HG03565 (cell line): ENCODE results near the gene MTFP1.
"Not testable (repeated sequence)": the region's sequence is repeated elsewhere in the genome, so short reads cannot be mapped to it uniquely, and the experiment has no call there.

Source experiments
- ATAC-seq: cut with Tn5 transposase; IDR thresholded peaks from one replicate; pipeline ENCODE4 v1.9.1; 2021; ENCODE audit warnings: mild to moderate bottlenecking, moderate library complexity; ENCODE audit not compliant: unreplicated experiment

Gene MTFP1

DNA sequence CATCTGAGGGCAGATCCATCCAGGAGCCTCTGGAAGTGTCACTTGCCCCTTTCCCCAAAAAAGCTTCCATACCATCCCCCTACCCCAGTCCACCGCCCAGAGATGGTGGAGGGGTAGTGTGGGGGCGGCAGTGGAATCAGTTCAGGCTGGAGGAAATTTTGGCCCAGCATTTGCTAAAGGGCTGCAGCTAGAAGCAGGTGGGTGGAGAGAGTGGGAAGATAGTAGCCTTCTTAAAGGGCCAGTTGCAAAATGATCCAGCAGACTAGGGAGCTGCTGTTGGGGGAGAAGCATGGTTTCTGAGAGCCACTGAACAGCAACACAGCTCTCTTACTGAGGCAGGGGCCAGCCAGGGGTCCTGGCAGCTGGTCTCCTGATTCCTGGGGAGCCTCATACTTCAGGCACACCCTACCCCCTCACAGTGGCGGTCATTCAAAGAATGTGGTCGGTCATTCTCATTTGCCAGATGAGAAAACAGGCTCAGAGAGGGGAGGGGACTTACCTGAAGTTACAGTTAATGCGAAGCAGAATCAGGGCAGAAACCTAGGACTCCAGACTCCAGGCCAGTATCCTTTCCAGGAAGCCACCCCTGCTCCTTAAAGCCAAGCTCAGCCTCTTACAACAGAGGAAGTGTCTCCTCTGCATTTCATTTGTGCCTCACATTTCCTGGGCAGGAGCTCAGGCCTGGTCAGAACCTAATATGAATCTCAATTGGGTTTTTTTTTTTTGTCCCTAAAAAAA, 23.4 kb upstream of the MTFP1 start:
- ATAC-seq = no peak

DNA sequence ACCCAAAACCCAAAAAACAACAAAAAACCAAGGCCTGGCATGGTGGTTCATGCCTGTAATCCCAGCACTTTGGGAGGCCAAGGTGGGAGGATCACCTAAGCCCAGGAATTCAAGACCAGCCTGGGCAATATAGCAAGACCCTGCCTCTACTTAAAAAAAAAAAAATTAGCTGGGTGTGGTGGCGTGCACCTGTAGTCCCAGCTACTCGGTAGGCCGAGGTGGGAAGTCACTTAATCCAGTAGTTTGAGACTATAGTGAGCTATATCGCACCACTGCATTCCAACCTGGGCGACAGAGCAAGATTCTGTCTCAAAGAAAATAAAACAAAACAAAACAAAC, 22.8 kb upstream of the MTFP1 start:
- ATAC-seq = not testable (repeated sequence)

DNA sequence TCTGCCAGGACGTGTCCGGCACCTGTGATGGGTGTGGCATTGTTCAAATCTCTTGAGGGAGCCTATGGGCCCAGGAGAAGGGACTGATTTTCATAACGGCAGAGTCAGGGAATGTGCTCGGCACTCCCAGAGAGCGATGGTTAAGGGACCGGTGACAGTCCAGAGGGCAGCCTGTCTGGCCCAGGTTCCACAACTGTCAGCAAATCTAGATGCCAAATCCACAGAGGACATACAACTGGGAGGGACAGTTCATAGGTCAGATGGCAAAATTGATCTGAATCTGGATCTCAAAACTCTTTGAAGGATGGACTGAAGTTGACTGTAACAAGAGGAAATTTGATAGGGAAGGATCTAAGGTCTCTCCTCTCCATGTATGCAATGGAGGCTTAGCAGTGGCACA, 21.3 kb upstream of the MTFP1 start:
- ATAC-seq = no peak

DNA sequence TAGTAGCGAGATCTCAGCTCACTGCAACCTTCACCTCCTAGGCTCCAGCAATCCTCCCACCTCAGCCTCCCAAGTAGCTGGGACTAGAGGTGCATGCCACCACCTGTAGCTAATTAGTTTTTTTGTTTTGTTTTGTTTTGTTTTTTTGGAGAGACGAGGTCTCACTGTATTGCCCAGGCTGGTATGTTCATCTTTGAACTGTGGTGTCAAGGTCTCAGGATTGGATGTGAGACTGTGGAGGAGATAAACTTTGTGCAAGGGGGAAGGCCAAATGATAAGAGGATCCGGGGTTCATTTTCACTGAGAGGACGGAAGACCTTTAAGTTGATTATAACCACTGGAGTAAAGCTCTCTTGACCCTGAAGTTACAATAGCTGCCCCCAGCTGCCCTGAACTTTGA, 19.8 kb upstream of the MTFP1 start:
- no peak for ATAC-seq

DNA sequence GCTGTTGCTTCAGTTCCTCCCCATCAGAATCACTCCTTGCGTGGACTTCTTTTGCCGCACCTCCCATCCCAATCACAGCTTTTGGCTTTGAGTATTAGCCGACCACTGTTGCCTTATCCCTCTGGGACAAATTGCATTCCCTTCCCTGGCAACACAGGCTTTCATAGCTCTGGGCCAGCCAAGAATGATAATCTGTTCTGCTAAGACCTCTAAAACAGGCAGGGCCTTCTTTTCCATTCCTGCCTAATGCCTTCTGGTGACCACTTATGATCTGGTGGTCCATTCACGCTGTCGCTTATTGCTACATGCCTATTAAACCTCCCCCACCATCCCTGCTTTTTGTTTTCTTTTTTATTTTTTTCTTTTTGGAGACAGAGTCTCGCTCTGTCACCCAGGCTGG, 19.2 kb upstream of the MTFP1 start:
- ATAC-seq = no peak

DNA sequence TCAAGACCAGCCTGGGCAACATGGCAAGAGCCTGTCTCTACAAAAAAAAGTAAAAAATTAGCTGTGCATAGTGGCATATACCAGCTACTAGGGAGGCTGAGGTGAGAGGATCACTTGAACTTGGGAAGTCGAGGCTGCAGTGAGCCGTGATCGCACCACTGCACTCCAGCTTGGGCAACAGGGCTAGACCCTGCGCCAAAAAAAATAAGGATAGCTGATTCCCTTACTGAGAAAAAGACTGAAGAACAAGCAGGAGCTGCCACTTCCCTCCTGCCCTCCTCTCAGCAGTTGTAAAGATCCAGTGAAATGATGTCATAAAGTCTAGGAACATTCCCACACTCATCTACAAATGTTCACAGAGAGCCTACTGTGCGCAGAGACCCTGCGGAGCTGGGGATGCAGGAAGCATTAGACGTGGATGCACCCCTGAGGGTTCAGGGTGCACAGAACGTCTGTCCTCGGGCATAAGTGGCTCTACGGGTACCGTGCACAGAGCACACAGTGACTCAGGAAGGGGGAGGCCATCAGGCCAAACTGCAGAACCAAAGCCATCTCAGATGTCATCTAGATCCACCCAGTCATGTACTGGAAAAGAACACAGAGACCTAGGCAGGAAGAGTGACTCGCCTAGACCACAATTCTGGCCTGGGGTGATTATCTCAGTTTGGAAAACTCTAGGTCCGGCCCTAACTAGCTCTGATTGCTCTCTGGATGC, 17.0 kb upstream of the MTFP1 start:
- no peak for ATAC-seq

DNA sequence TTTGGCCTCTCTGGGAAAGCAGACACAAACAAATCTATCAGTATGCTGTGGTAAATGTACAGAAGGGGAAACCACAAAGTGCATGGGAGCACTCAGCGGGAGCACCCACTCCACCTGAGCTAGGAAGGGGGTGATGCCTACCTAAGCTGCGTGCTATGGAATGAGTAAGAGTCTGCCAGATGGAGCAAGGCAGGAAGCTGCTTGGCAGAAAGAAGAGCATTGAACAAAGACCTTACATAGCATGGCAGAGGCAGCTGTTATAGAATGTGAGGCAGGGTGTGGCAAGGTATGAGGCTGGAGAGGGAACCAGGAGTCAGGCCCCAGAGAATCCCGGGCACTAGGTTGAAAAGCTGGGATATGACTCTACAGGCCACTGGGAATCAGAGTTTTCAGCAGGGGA, 13.8 kb upstream of the MTFP1 start:
- no peak for ATAC-seq

DNA sequence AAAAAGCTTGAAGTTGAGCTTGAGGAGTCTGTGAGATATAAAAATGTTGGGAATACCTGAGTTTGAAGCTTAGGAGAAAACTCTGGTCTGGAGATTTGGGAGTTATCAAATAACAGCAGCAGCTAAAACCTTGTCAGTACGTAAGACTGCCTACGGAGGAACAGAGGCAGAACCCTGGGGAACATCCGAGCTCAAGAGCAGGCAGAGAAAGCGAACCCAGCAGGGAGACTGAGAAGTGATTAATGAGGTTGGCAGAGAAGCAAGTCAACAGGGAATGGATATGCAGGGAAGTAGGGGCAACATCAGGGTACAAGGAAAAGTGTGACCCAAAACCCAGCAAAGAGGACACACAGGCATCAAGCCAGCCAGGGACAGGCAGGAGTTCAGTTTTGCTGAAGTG, 12.6 kb upstream of the MTFP1 start:
- ATAC-seq = no peak

DNA sequence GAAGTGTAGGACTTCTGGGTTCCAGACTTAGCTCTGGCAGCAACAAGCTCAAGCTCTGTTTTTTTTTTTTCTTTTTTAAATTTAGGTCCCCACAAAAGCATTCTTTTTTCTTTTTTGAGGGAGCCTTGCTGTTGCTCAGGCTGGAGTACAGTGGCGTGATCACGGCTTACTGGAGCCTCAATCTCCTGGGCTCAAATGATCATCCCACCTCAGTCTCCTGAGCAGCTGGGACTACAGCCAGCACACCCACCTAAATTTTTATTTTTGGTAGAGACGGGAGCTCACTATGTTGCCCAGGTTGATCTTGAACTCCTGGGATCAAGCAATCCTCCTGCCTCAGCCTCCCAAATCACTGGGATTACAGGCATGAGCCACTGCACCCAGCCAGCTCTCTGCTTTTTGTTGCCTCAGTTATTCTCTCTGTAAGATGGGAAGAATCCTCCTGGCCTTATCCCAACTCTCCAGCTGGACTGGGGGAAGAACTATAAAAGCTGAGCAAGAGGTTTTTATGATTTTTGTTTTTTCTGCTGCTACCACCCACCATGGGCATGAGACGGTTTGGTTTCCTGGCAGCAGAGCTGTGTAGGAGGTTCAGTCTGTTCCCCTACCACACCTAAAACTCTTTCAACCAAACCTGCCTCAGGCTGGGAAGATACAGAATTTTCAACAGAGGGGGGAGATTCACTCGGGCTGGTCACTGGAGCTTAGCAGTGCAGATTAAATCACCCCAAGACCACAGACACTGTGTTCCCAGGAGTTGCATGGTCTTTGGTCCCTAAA, 11.6 kb upstream of the MTFP1 start:
- no peak for ATAC-seq

DNA sequence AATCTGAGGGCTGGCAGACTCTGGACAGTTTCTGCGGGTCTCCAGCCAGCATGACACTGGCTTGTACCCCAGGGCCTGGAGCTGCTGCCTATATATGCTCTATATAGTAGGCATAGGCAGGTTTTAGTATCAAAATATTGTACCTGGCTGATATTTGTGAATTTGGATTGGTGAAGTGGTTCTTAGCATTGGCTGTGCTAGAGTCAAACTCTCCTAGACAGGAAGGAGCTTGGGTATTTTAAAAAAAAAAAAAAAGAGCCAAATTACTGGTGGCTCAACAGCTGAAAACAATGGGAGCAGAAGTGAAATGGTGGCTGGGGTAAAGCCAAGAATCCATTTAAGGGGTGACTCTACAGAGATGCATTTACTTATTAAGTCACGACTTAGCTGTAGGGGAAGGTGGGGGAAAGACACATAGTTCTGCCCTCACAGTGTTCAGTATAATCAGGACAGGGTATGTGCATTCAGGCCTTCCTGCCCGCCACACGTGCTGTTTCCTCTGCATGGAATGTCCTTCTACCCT, 11.0 kb upstream of the MTFP1 start:
- no peak for ATAC-seq

DNA sequence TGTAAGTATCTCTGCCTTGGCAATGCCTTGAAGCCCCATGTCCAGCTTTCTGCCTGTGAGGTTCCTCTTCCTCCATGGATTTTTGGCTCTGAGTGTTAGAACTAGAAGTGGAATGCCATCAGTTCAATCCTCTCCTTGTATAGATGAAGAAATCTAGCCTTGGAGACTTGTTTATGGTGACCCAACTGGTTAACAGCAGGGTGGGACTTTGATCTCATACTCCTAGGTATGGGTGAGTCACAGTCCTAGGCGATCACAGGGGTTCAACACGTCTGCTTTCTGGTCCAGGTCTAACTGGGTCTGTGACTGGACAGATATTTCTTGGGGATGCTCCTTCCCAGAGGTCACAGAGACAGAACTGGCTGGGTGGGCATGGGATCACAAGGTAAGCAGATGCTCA, 9.2 kb upstream of the MTFP1 start:
- ATAC-seq = no peak

DNA sequence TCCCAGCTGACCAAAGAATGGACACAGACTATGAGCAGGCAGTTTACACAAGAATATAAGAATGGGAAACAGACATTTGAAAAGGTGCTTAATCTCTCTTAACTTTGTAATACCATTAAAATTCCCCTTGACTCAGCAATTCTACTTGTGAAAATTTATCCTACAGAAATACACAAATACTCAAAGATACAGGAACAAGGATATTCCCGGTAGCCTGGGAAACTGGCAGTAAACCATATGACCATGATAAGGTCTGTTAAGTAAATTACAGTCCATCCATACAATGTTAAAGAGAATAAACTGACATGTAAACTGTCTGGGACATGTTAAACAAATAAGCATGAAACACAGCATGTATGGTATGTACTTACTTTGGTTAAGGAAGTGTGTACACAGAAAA, 8.7 kb upstream of the MTFP1 start:
- ATAC-seq = no peak

DNA sequence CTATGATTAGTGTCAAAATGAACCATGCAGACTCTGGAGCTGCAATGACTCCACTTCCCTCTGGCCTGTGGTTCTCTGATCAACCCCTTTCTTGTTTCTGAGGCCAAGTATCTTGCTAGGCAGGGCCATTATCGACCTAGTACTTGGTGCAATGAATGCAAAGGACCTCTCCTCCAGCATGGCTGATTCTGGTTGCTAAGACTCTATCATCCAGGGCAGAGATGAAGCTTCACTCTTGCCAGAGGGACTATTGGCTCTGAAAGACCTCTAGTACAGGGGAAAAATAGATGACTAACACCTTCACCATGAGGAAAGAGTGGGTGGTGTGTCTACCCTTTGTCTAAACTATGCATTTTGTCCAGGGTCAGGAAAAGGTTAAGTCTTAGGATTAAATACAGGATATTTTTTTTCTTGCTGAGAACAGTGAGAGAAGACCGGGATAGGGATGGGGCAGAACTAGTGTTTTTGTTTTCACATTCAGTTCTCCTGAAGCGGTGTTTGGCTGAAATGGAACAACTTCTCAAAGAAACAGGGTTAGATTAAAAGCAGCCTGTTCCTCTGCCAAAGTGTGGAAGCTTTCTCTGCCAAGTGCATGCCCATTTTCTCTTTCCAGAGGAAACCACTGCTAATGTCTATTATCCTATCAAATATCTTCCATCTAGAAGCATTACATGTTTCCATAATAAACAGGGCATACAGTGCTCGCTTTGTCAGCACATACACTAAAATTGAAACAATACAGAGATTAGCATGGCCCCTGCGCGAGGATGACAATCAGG, 5.0 kb upstream of the MTFP1 start:
- no peak for ATAC-seq

DNA sequence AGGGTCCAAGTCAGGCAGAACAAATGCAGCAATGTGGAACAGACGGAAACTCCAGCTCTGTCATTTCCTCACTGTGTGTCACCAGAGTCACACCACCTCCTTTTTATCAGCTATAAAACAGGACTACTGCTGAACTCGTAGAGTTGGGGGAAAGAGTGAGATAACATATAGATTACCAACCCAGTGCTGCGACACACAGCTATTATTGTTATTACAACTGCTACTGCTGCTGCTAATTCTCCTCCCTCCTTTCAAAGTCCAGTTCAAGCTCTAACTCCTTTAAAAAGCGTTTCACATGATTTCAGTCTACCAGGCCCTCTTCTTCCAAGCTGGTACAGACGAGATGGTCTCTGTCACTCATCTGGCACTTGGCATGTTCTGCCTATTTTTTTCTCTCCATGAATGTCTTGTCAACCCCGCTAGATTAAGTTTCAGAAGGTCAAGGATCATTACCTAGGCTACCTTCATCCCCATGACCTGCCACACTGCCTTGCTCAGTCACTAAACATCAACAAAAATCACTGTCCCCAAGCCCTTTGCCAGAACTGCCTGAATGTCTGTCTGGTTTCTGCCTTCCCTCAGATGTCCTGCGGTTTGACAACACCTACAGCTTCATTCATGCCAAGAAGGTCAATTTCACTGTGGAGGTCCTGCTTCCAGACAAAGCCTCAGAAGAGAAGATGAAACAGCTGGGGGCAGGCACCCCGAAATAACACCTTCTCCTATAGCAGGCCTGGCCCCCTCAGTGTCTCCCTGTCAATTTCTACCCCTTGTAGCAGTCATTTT, 3.7 kb upstream of the MTFP1 start:
- no peak for ATAC-seq

DNA sequence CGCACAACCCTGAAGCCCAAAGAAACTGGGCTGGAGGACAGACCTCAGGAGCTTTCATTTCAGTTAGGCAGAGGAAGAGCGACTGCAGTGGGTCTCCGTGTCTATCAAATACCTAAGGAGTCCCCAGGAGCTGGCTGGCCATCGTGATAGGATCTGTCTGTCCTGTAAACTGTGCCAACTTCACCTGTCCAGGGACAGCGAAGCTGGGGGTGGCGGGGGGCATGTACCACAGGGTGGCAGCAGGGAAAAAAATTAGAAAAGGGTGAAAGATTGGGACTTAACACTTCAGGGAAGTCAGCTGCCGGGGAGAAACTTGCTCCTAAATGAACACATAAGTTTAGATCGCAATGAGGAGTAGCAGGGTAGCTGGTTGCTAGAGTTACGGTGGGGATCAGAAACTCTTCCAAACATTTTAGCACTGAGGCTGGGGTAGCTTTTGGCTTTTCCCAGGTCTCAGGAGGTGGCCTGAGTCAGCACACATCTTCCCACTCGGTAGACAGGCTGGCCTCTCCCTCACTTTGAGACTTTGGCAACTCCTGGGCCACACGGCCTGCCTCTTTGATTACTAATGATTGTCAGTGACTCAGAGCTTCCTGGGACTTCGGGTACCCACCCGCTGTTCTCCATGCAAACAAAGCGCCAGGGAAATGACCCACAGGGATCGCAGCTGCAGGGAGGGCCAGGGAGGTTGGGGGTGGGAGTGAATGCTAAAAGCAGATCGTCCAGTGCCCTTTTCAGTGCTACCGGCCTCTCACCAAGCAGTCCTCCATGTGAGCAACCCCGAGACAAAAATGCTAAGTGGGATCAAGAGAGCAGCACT, 2.9 kb upstream of the MTFP1 start:
- no peak for ATAC-seq

DNA sequence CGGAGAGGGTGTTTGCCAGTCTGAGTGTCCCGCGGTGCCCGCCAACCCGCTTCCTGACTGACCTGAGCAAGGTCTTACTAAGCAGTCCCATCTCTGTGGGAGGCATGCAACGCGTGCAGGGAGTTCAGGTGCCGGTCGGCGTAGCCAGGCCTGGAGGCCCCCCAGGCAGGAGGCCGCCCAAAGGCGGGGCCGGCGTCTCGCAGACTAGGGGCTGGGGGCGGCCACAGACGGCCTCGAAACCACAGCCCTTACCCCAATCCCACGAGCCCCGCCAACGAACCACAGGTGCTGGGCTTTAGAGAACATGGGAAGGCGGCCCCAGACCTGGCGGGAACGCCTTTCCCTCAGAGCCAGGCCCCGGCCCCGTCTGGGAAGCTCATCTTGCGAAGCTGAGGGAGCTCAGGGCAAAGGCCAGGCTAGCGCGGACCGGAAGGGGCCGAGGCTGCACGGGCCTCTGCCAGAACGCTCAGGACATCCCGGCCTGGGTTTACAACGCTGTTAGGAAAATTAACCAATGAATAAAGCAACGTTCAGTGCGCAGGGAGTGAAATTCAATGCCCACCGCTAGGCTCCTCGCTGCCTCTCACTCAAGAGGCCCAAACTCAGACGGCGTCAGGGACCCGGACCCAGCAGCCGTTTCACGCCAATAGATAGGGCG, 2.1 kb upstream of the MTFP1 start:
- peak; percentile 21 for ATAC-seq

DNA sequence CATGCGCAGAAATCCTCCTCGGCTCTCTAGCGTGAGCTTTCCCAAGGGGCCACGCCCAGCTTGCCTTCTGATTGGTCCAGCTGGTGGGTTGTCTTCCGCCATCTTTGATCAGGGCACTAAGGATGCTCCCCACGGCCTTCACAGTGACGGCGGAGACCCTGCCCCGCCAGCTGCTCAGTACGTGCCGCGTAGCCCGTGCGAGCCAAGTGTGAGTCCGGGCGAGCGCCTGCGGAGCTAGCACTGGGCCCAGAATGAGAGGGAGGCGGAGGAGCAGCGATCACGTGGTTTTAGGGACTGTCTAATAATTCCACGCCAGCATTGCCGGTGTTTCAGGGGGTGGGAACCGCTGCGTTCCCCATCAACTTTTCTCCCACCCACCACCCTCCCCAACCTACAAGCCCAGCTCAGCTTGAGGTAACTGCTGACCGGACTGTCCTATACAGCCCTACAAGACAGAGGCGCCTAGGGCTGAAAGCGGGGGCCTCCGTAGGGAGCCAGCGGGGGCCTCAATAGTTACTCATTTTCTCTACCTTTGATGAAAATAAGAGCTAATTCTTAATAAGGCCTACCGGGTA, 1.5 kb upstream of the MTFP1 start:
- ATAC-seq = peak; percentile 79

DNA sequence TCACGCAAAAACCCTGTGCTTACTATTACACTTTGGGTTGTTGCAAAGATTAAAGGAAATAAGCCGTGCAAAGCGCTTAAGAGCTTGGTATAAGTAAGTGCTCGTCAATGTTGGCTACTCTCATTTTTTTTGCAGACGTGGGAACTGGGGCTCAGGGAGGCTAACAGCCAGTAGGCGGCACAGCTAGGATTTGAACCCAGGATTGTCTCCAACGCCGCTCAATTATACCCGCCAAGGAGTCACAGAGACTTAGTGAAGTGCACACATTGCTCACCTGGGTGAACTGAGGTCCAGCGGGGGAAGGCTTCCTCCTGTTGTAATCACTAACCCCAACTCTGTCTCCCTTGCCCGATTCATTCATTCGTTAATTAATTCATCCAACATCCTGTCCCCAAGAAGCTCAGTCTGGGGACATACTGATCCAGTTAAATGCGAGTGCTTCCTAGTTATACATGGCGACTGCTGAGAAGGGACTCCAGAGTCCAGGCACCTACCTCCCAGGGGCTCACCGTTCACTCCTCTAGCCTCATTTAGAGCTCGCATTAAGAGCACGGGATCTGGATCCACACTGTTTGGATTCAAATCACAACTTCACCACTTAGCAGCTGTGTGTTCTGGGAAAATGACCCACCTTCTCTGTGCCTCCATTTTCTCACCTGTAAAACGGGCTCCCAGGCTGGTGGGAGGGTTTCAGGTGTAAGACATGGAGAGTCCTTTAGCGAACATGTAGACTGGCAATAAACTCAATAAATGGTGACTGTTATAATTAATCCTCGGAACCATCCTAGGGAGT, 838 bp upstream of the MTFP1 start:
- ATAC-seq = no peak
